SU-DHL-6 (cell line): ENCODE data around the gene CHRM1.

Source experiments
- CTCF ChIP-seq: fragments of 200-600 bp; sonication (generic); IDR thresholded peaks from one replicate; pipeline ENCODE4 v1.5.1; 2017; ENCODE audit warnings: antibody characterized with exemption, mild to moderate bottlenecking, low read length, moderate library complexity; ENCODE audit not compliant: insufficient read depth, poor library complexity, severe bottlenecking
- EZH2phosphoT487 ChIP-seq: fragments of 200-600 bp; sonication (generic), shearing (Covaris generic); conservative IDR thresholded peaks from 2 replicates; pipeline ENCODE4 v1.6.1; 2018; ENCODE audit warnings: mild to moderate bottlenecking, antibody characterized with exemption, low read length, moderate library complexity, mixed read lengths

GRCh38 chr11:62961017-62961570 is 39.9 kb upstream of the CHRM1 start:
- no peak for TF ChIP-seq EZH2phosphoT487
- no peak for TF ChIP-seq CTCF
